Stimulated activated CD8-positive, alpha-beta memory T cell treated with anti-CD3 and anti-CD28 coated beads, Interleukin-12 subunit alpha, Interleukin-12 subunit beta, amount 100 ng/mL, for 4 hours (primary cell): ENCODE results near the gene MYO10.
"Not testable (repeated sequence)": the region's sequence is repeated elsewhere in the genome, so short reads cannot be mapped to it uniquely, and the experiment has no call there.

Experiments used
- DNase-seq: peaks from one replicate; pipeline ENCODE4 v3.0.0-alpha.2; 2020; ENCODE audit warnings: low read depth

Gene MYO10

DNA sequence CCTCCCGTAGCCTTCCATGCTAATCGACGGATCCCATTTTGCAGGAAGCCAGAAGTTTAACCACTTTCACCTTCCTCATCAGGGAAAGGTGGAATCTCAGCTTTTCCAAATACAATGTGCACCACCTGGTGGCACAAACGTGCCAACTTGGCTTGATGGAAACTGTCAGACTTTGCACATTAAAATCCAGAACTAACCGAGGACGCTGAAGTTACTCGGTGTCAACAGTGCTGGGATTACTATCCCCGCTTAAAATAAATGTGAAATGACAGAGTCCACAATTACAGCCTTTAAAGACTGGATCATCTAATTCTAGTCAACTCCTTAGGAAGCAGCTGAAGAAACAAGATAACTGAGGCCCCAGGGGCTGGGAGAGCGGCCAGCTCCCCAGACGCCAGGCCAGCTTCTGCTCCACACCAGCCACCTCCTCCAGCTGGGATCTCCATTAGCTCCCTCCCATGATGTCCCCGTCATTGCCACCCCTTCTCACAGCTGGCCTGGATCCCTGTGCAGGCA, 269.1 kb downstream of the MYO10 start:
- DNase-seq, result no peak

GRCh38 chr5:16666130-16666882, 269.8 kb downstream of the MYO10 start:
- DNase-seq, result no peak

DNA sequence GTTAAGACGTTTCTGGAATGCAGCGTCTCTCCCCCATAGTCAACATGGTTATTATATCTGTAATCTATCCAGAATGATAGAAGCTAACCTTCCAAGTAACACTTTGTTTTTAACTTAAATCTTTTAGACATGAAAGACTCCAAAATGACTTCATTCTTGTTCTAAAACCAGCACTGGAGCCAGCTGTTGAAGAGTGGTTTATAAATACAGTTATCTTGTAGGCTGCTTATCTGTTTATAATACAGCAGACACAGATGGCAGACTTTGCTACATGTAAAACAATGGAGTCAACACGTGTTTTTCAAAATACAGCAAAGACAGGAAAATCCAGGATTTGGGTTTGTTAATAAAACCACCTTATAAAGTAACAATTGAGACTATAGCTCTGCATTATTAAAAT, 270.5 kb downstream of the MYO10 start:
- no peak for DNase-seq

DNA sequence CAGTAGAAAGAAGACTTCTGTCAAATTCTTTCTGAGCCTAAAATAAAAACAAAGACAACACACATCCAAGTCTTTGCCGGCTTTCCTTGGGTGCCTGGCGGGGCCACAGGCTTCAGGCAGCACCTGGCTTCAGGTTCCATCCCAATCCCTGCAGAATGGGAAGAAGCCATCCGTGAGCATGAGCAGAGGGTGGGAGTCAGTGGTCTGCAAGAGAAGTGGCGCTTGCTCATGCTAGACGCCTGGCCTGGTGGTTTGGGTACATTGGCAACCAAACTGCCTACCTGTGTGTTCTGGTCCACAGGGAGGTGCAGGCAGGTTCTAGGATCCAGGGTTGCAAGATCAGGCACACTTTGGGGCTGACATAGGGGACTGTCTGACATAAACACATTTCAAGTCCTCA, 271.7 kb downstream of the MYO10 start:
- no peak for DNase-seq

DNA sequence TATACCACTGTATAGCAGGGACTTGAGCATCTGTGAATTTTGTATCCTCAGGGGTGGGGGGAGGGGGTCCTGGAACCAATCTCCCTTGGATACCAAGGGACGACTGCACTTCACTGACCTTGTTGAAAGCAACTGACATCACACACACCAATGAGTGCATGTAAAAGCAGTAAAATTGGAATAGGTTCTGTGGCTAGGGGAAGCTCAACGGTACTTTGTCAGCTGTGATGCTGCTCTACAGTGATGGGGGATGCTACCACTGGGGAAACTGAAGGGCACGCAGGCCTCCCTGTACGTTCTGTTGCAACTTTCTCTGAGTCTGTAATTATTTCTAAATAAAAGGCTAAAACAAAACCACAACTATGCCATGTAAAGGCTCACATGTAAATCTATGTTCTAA, 272.2 kb downstream of the MYO10 start:
- no peak for DNase-seq

DNA sequence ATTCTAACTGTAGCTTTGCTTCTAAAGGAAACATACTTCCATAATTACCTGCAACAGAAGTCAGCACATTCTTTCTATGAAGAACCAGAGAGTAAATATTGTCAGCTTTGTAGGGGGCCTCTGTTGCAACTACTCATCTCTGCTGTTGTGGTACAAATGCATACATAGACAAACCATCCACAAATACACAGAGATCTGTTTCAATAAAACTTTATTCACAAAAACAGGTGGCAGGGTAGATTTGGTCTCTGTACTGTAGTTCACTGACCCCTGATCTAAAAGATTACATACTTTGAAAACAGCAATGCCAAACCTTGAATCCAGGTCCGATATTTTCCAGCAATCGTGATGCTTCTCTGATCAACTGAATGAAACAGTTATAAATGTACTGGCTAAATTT, 274.4 kb downstream of the MYO10 start:
- no peak for DNase-seq

- no peak for DNase-seq
Measured at GRCh38 chr5:16660982-16661381, 275.1 kb downstream of the MYO10 start.

DNA sequence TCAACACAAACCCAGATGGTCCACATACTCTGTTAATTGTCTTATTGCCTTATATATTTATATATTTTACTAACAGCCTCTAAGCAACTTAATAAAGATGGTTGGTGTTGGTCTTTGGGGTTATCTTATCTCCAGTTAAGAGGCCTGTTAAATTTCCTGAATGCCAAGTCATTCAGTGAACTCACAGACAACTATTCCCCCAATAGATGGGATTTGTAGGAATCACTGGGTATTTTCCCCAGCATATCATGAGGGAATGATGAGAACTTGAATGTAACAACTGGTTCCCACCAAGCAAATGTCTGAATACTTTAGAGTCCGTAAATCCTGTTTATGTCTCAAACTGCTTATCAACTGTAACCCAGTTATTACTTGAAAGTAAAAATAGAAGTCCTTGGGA, 276.6 kb downstream of the MYO10 start:
- DNase-seq, result no peak

DNA sequence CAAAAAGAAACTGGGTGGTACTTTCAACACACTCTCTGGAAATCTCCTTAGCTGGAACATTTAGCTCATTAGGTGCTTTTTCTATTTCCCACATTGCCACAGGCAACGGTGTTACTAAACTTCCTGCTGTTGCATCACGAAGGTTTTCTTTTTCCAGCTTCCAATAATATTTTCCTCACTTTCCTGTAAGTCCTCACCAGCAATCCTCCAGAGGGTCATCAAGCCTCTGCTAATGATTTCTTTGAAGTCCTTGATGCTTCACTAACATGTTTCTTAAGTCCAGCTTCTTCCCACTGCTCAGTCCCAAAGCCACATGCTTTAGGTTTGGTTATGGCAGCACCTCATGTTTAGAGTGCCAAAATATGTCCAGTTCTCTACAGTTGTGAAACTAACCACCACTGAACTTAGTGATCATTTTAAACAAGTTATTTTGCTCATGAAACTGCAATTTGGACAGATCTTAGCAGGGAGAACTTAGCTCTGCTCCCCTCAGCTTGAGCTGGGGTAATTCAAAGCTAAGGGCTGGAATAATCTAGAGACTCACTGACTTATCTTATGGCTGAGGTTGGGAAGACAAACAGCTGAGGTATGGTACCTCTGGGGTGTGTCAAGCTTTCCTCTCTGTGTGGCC, 279.4 kb downstream of the MYO10 start:
- no peak for DNase-seq

DNA sequence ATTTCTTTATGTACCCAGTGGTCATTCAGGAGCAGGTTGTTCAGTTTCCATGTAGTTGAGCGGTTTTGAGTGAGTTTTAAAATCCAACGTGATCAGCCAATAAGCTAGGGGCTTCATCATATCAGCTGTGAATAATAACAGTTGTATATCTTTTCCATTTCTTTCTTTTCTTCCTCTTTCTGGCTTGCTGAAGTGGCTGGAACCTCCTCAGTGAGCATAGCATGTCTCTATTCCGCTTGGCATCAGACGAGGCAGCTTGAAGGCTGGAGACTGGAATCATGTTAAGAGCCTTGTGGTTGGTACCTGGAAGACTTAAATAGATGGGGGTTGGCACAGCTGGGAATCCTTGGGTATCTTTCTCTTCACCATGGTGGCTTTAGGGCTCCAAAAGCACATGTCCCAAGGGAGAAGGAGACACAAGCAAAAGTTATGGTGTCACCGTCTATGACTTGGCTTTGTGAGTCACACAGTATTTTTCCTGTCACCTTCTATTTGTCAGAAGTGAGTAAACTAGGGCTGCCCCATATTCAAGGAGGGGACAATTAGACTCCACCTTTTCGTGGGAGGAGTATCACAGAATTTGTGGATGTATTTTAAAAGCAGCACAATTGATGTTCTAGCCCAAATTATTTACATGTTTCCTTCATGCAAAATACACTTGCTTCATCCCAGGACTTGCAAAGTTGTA, 281.3 kb downstream of the MYO10 start:
- no peak for DNase-seq

- DNase-seq, result not testable (repeated sequence)
Measured at GRCh38 chr5:16648739-16649138, 287.3 kb downstream of the MYO10 start.

- no peak for DNase-seq
Measured at GRCh38 chr5:16644301-16644889, 291.7 kb downstream of the MYO10 start.

DNA sequence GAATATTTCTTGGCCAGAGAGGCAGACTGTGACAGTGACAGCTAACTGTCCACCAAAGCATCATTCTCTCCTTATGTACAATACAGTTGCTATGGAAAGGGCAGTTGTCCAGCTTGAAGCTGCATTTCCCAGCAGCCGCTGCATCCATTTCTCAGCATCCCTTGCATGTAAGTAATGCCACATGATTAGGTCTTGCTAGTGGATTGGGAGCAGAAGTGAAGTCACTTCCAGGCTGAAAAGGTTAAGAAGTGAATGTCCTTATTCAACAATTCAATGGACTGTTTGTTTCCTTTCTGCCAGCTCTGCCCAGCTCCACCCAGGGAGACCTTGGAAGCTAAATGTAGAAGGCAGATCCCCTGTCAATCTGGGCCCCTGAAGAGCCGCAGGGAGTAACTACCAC, 293.2 kb downstream of the MYO10 start:
- DNase-seq, result no peak

DNA sequence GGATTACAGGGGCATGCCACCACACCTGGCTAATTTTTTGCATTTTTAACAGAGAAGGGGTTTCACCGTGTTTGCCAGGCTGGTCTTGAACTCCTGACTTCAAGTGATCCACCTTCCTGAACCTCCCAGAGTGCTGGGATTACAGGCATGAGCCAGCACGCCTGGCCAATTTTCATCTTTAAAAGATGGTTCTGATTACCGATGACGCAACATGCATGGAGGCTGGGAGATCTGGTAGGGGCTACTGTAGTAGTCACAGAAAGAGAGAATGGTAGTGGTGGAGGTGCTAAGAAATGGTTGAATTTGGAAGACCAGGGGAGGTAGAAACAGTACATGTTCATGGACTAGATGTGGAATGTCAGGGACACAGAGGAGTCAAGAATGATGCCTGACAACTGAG, 296.9 kb downstream of the MYO10 start:
- no peak for DNase-seq

GRCh38 chr5:16628376-16628775, 307.7 kb downstream of the MYO10 start:
- DNase-seq, result no peak

DNA sequence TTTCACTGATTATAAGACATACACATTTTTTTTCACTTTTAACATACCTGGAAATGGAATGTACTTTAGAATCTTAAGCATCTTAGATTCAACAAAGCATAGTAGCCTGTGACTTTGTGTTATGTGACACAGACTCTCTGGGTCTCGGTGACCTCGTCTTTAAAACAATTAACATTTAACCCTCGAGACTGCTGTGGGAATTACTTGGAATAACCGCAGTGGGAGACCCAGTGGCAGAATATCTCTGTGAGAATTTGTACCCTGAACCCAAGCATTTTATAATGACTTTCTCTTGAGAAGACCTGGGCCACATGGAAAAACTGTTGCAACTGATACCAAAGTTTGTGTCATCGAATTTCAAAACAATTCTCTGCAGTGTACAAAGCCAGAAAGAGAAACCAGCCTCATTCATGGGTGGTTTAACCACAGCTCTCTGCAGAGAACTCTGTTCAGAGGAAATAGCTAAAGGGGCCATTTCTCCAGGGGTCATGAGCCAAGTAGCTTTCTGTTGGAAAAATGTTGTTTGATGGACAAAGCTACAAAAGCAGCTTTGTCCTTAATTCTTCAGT, 309.3 kb downstream of the MYO10 start:
- no peak for DNase-seq

GRCh38 chr5:16625096-16625495, 311.0 kb downstream of the MYO10 start:
- no peak for DNase-seq

GRCh38 chr5:16619136-16619535, 317.0 kb downstream of the MYO10 start:
- DNase-seq, result no peak

GRCh38 chr5:16618138-16618897, 317.8 kb downstream of the MYO10 start:
- DNase-seq, result no peak

DNA sequence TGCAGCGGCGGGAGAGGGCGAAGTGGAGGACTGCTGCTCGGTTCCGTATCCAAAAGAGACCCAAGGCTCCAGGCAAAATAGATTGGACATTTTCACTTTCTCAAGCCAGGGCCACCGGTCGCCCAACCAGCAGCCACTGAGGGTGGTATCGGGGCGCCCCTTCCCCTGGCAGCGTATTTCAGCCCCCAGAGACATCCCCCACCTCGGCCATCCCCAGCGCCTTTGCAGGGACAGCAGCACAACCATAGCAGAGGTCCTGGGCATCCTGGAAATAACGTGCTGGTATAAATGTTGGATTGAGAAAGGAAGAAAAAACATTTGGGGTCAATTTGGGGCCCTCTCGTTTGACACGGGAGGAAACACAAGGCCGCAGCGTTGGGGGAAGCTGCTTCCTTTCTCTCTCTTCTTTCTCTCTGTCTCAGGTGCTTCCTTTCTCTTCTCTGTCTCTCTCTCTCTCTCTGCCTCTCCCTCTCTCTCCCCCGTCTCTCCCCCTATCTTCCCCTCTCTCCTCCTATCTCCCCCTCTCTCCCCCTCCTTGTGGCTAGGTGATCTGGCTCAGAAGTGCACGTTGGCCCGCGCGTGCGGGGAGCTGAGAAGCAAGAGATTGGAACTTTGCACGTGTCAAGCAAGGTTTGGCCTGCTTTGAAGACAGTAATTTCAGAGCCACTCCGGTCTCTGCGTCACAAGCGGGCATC, 318.7 kb downstream of the MYO10 start:
- peak; percentile 28 for DNase-seq
